HG03571 (cell line): ENCODE measurements around the gene LRRC52.
A peak's percentile ranks its signal among the peaks of the same experiment; 100 is the strongest.
"Not testable (repeated sequence)": the region's sequence is repeated elsewhere in the genome, so short reads cannot be mapped to it uniquely, and the experiment has no call there.

Experiments used
- ATAC-seq: cut with Tn5 transposase; IDR thresholded peaks from one replicate; pipeline ENCODE4 v1.9.1; 2021; ENCODE audit not compliant: unreplicated experiment

The LRRC52 gene

DNA sequence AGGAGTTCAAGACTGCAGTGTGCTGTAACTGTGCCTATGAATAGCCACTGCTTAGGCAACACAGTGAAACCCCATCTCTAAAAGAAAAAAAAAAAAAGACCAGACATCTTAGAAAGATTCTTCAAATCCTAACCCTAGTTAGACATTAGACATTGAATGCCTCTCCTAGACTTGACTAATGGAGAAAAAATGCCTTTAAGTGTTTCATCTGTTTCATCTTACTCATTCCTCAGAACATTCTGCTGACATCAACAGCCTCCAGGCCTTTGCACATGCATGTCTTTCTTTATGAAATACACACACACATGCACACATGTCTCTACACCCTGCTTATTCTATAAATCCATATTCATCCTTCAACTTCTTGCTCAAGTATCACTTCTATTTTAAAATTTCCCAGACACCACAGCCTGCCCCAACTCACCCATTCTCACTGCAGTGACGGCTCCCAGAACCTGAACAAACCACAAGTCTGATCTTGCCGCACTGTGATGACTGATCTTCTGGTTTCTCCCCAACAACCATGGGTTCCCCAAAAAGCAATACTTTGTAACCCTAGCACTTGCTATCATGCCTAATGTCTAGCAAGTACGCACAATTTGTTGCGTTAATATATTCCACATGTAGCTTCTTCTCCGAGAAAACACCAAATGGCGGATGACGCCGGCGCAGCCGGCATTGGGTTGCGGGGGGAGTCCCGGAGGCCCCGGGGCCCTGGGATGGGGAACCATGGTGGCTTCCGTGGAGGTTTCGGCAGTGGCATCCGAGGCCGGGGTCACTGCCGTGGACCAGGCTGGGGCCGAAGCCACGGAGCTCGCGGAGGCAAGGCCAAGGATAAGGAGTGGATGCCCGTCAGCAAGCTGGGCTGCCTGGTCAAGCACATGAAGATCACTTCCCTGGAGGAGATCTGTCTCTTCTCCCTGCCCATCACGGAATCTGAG lies 37.4 kb downstream of the LRRC52 start:
- ATAC-seq, result no peak

DNA sequence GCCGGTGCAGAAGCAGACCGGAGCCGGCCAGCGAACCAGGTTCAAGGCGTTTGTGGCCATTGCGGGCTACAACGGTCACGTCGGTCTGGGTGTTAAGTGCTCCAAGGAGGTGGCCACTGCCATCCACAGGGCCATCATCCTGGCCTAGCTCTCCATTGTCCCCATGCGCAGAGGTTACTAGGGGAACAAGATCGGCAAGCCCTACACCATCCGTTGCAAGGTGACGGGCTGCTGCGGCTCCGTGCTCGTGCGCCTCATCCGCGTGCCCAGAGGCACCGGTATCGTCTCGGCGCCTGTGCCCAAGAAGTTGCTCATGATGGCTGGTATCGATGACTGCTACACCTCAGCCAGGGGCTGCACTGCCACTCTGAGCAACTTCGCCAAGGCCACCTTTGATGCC lies 38.1 kb downstream of the LRRC52 start:
- no peak for ATAC-seq

DNA sequence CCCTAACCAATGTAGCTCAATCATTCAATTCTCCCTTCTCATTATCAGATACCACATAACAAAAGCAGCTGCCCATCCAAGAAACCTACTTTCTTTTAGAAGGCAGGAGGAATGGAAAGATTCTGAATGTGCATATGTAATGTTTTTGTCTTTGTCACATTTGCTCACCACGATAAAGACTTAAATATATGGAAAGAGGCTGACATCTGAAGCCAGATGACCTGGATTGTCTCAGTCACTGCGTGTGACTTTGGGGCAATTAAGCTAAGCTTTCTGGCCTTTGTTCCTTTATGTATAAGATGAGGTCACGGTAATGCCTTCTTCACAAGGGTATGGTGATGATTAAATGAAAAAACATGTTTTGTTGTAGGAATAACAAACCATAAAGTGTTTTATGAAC lies 42.6 kb downstream of the LRRC52 start:
- ATAC-seq, result no peak

DNA sequence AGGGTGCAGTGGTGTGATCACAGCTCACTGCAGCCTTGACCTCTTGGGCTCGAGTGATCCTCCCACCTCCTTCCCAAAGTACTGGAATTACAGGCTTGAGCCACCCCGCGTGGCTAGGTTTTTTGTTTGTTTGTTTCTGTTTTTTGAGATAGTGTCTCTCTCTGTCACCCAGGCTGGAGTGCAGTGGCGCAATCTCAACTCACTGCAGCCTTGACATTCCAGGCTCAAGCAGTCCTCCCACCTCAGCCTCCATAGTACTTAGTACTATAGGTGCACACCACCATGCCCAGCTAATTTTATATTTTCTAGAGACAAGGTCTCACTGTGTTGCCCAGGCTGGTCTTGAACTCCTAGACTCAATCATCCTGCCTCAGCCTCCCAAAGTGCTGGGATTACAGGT lies 47.6 kb downstream of the LRRC52 start:
- ATAC-seq, result not testable (repeated sequence)

DNA sequence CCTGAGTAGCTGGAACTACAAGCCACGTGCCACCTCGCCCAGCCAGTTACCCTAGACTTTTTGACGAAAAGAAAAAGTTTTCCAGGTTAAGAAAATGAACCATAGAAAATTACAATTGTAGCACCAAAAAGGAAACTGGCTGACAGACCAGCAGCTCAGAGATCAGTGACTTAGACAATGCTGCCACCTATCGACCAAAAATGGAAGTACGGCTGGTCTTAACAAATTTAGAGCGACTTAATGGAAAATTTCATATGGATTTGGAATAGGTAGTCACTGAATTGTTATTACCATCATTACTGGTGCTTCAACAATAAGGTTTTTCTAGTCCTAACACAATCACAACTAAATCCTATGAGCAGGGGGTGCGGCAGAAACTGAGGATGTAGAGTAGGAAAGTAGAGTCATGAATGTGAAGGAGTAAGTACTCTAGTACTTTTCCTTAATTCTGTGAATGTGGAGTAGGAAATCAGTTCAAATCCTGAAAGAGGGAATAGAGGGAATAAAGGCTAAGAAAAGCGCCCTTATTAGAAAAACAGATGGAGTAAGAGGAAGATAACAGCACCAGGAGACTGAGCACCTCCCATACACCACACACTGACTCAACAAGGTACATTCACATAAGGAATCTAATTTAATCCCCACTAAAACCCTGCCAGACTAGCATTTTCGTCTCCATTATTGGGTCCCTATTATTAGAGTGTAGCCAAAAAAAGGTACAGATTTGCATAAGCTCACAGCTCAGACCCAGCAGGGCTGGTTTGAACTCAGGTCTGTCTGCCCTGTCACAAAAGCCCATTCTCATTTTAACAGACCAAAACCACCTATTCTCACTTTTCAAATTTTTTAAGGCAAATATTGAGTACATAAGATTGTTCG lies 49.4 kb downstream of the LRRC52 start:
- no peak for ATAC-seq

DNA sequence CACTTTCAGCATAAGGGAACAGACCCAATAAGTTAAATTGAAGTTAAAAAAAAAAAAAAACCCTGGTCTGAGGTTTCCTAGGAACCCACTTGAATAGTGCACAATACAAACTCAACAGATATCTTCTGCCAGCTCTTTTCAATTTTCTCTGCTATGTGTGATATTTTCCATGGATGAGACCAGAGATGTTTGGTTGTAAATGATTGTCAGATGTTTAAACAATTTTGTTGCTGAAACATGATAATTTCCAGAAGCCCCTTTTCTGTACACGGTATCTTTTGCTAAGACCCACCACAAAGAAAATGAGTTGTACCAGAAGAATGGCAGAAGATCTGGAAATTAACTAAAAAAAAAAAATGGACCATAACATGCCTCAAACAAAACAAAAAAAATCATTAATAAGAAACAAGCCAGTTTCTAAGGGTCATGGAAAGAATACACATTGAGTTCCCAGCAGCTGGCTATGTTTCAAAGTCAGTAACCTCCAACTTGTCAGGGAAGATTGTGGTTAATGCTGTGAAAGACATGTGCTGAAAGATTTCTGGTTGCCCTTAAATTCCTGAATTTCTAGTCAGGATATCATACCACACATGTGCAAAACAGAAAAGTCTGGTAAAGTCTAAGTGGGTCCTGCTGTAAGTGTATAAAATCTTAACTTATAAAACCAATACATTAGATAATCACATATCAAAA lies 51.6 kb downstream of the LRRC52 start:
- no peak for ATAC-seq

DNA sequence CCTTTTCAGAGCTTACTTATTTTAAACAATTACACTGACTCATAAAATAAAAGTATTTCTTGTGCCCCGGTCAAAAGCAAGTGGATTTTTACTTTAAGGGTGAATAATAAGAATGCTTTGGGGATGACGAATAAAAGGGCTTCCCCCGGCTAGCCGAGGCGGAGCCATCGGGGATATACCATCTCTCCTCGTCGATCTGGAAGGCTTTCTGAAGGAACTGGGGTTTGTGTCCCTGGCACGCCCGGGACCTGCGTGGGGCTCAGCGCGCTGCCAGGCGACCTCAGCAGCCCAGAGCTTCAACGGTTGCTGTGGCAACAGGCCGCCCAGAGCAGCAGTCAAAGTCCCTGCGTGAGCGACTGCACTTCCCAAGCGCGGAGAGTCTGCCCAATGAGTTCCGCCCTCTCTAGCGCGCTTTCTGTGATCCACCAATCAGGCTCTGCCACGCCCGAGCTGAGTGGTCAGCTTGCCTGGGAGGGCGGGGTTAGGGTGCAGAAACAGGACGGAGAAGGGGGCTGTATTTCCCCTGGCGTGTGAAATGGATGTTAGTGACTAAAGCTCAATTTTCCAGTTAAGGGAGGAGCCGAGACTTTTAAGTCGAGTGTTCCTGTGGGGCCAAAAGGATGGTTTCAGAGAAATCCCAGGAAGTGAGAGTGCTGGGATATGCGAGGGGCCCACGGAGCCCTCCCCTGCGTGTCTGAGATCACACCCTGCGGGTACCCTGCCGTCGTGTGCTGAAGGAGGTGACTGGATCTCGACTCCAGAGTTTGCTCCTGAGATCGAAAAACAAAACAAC lies 54.3 kb downstream of the LRRC52 start:
- ATAC-seq, result peak; percentile 99

DNA sequence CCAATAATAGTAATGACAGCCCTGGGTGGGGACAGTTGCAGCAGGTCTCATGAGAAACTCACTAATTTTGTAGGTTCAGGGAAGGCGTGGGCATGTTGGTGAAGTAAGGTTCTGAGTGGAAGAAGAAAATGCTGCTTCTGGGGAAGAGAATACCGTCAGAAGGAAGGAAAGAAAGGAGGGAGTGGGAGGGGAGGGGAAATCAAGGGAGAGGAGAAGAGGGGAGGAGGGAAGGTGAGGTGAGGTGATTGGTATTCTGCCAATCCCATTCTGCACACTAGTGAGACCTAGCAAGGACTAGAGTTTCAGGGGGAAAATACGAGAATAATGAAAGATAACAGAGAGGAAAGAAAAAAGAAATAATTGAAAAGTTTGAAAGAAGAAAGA lies 54.9 kb downstream of the LRRC52 start:
- ATAC-seq, result no peak

DNA sequence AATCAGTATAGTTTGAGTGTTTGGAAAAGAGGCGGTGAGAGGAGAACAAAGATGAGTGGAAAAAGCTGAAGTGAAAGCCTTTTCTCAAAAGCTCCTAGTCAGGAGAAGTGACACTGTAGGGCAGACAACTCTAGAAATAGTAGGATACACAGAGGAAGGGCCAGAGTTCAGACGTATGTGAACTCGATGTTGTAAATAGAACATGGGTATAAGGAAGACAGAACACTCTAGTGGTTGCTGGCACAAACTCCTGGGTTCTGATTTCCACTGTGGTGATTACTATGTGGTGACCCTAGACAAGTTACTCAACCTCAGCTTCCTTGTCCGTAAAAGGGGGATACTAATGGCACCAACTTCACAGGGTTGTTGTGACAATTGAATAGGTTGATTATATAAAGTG lies 57.0 kb downstream of the LRRC52 start:
- no peak for ATAC-seq

DNA sequence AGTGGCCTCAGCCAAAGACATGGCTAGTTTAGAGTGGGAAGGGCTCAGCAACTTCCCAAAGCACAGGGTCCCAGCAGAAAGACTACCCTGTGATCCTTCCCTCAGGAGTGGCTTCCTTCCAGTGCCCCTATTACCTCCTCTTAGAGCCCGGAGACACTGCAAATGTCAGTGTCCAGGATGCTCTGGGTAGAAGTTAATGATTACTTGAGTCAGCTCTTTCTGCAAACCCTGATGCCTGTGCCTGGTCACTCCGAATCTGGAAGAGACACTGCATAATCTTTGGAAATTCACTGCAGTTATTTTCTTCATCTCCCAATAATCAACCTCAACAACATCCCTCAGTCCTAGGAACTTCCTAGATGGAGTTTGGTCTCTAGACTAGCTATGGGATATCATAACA lies 60.0 kb downstream of the LRRC52 start:
- ATAC-seq, result no peak

DNA sequence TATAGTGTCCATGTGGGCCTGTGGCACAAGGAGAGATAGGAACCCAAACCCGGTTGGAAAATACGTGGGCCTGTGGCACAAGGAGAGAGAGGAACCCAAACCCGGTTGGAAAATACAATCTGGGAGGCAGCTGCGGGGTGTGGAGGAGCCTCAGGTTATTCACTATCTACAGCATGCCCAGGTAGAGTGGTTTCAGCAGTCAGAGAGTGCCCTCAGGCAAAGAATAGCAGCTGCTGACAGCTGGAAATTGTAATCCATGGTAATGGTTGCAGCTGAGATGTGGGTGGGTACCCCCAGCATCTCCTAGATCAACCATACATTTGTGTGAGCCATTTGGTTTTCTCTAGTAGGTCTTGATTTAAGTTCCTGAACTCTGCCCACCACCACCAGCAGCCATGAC lies 61.4 kb downstream of the LRRC52 start:
- ATAC-seq, result no peak

DNA sequence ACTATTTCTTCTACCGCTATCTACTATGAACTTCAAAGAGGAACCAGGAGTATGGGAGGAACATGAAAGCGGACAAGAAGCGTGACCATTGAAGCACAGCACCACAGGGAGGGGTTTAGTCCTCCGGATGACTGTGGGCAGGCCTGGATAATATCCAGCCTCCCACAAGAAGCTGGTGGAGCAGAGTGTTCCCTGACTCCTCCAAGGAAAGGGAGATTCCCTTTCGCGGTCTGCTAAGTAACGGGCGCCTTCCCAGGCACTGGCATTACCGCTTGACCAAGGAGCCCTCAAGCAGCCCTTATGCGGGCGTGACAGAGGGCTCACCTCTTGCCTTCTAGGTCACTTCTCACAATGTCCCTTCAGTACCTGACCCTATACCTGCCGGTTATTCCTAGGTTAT lies 62.9 kb downstream of the LRRC52 start:
- not testable (repeated sequence) for ATAC-seq

DNA sequence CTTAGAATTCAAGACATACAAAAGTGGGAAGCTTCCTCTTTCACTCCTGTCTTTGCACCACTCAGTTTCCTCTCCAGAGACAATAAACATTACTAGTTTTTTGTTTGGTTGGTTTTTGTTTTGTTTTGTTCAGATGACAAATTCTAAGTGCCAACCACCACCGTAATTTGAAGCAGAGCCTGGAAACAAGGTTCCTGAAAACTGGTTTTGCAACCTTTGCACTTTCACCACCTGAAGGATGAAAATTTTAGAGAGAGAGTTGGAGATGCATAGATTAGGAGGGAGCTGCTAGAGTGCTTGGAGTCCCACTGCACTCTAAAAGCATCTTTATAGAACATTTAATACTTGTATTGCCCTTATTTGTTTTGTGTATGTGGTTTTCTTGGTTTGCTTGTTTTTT lies 67.1 kb downstream of the LRRC52 start:
- ATAC-seq, result no peak

DNA sequence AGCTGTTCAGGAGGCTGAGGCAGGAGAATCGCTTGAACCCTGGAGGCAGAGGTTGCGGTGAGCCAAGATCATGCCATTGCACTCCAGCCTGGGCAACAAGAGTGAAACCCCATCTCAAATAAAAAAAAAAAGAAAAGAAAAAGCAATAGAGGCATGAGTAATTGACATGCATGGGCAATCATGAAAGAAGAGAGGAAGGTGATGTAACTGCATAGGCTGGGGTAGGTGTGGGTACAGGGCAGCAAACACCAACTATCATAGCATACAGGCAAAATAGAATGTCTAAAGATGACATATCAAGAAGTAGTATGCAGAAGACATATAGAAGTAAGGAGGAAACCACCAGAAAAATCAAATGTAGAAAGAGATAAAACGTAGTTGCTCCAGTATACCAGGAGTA lies 68.3 kb downstream of the LRRC52 start:
- ATAC-seq, result no peak
